Fibroblast of pulmonary artery (primary cell): ENCODE results near the gene COL1A1.
A peak's percentile ranks its signal among the peaks of the same experiment; 100 is the strongest.

ENCODE experiments used
- DNase-seq: peaks from one replicate; pipeline ENCODE4 v3.0.0-alpha.2; 2010; ENCODE audit warnings: low read depth
- H3K4me3 ChIP-seq: replicated peaks from 2 replicates; pipeline ENCODE4 v1.5.1; 2011; ENCODE audit warnings: low read depth, mild to moderate bottlenecking, control low read depth, low read length, moderate library complexity
- TF ChIP-seq, protein P1 (sequence below): IDR thresholded peaks from 2 replicates; pipeline ENCODE4 v1.5.1; 2011; ENCODE audit warnings: mild to moderate bottlenecking, control low read depth, low read length, inconsistent platforms; ENCODE audit errors: missing control alignments

The COL1A1 gene

GRCh38 chr17:50161911-50162288 lies 39.5 kb downstream of the COL1A1 start:
- DNase-seq = no peak
- TF ChIP-seq, protein P1, sequence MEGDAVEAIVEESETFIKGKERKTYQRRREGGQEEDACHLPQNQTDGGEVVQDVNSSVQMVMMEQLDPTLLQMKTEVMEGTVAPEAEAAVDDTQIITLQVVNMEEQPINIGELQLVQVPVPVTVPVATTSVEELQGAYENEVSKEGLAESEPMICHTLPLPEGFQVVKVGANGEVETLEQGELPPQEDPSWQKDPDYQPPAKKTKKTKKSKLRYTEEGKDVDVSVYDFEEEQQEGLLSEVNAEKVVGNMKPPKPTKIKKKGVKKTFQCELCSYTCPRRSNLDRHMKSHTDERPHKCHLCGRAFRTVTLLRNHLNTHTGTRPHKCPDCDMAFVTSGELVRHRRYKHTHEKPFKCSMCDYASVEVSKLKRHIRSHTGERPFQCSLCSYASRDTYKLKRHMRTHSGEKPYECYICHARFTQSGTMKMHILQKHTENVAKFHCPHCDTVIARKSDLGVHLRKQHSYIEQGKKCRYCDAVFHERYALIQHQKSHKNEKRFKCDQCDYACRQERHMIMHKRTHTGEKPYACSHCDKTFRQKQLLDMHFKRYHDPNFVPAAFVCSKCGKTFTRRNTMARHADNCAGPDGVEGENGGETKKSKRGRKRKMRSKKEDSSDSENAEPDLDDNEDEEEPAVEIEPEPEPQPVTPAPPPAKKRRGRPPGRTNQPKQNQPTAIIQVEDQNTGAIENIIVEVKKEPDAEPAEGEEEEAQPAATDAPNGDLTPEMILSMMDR = no peak
- no peak overlapping the region for H3K4me3 ChIP-seq

DNA sequence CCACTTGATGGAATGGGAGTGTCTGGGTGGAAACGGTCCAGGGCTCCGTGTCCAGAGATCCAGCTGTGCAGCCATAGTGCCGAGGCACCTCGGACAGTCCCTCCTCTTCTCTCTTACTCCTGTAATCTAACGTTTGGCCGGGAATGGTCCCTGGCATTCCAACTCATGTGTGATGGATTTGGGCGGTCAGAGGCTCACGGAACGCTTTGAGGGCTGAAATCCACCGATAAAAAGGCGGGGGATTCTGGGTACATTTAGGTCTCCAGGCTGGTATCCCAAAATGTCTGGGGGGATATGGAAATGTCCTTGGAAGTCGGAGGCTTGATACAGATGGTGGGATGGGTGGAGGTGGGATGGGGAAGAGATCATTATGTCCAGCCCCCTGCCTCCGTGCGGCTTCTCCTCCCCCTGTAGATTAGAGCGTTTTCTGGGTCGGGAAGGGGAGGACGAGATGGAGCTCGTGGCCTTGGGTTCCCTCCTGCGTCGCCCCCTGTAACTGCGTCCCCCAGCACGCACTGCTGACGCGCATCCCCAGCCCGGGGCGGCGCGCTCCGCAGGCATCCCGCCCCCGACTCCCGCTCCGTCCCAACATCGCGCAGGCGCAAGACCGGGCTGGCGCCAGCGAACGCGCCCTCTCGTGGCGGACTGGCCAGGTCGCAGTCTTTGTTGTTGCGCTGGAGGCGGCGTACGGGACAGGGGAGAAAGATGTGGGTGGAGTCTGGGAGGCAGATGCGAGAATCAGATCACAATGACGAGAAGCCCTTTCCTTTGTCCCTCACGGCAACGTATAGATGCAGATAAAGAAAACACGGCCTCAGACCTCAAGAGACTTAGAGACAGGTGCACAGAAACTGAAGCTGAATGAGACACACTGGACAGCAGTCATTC lies 40.2 kb downstream of the COL1A1 start:
- DNase-seq = peak; percentile 92
- H3K4me3 ChIP-seq = peak overlapping the region; percentile 68

DNA sequence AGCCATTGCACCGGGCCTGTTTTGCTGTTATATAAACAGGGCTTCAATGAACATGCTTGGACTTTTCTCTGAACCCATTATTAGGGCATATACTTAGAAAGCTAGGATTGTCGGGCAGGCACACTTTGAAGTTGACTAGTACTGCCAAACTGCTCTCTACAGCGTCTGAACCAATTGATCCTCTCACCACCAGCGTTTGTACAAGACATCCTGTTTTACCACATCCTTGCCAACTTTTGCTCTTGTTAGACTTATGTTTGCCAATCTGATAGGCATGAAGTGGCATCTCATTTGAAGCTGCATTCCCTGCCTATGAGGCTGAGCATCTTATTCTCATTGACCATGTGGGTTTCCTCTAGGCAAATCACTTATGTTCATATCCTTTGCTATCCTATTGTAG lies 43.5 kb downstream of the COL1A1 start:
- no peak overlapping the region for H3K4me3 ChIP-seq
- DNase-seq = no peak
- TF ChIP-seq, protein P1 = no peak

More for the DNA sequence above, 40.2 kb downstream of the COL1A1 start:
- TF ChIP-seq, protein P1 = peak; percentile 78

- TF ChIP-seq, protein P1 = no peak
- DNase-seq = peak; percentile 76
- no peak overlapping the region for H3K4me3 ChIP-seq
These were observed 46.2 kb downstream of the COL1A1 start for GRCh38 chr17:50155115-50155819.

DNA sequence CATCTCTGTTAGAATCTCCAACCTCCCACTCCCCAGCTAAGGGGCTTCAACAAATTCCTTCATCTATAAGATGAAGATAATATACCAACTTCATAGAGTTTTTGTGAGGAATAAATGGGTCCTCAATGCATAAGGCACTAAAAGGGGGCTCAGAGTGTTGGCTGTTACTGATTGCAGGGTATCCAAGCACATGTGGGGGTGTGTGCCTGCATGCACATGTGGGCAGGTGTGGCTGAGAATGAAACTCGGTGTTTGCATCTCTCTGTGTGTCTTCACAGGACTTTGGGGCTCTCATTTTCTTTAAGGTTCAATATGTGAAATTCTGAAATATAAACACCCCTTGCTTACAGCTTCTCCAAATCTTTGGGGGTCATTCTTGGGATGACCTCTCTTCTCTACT lies 46.8 kb downstream of the COL1A1 start:
- TF ChIP-seq, protein P1 = no peak
- no peak overlapping the region for H3K4me3 ChIP-seq
- DNase-seq = no peak

DNA sequence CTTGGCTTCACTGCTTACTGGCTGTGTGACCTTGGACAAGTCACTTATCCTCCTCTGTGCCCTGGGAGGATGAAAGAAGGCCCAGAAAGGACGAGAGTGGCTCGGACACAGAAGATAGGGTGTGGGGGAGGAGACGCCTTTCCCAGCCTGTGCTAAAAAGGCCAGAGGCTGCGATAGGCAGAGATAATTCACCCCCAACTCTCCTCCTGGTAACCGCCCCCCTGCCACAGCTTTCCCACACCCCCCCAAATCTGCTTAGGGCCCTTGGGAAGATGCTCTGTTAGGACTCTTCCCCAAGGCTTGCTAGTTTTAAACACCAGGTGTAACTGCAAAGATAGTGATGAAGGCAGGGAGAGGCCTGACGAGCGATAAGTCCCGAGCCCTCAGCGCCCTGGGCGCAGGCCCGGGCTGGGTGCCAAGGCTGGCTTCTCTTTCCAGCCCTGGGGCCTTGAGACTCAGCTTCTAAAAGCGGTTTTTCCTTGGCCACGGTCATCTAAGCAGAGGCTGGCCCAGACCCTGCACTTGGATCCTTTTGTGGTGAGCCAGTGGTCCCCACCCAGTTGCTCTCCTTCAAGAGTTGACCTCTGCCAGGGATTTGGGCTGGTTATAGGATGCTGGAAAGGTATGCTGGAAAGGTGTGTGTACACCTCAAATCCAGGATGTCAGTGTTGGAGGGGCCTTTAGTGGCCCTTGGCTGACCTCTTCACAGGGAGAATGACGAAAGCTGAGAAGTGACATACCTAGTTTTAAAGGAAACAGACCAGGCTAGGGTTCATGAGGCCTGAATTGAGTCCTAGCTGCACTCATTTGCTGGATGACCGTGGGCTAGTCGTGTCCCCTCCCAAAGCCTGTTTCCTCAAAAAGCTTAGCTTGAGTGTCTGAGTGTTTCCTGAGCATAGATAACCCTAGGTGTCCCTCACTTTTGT lies 47.5 kb downstream of the COL1A1 start:
- no peak overlapping the region for H3K4me3 ChIP-seq
- TF ChIP-seq, protein P1 = no peak
- DNase-seq = peak; percentile 53
